ENCODE results near the gene GADL1.

The GADL1 gene

GRCh38 chr3:30719536-30719935 lies 174.9 kb downstream of the GADL1 start:
- DNase-seq, result no peak

GRCh38 chr3:30713885-30714503 lies 180.5 kb downstream of the GADL1 start:
- no peak for DNase-seq

- no peak for DNase-seq
Measured at GRCh38 chr3:30712991-30713390, 181.5 kb downstream of the GADL1 start.

GRCh38 chr3:30711867-30712266 lies 182.6 kb downstream of the GADL1 start:
- DNase-seq, result no peak

GRCh38 chr3:30711151-30711550 lies 183.3 kb downstream of the GADL1 start:
- DNase-seq, result no peak

GRCh38 chr3:30710017-30710416 lies 184.4 kb downstream of the GADL1 start:
- DNase-seq, result no peak

GRCh38 chr3:30708472-30708871 lies 186.0 kb downstream of the GADL1 start:
- DNase-seq, result no peak

GRCh38 chr3:30707825-30708224 lies 186.6 kb downstream of the GADL1 start:
- DNase-seq, result no peak

- no peak for DNase-seq
Measured at GRCh38 chr3:30704931-30705890, 189.2 kb downstream of the GADL1 start.

- DNase-seq, result no peak
Measured at GRCh38 chr3:30702828-30703397, 191.5 kb downstream of the GADL1 start.

GRCh38 chr3:30702038-30702827 lies 192.2 kb downstream of the GADL1 start:
- no peak for DNase-seq

GRCh38 chr3:30700702-30701321 lies 193.6 kb downstream of the GADL1 start:
- DNase-seq, result no peak

GRCh38 chr3:30699927-30700326 lies 194.5 kb downstream of the GADL1 start:
- DNase-seq, result no peak

GRCh38 chr3:30698549-30698948 lies 195.9 kb downstream of the GADL1 start:
- DNase-seq, result no peak

GRCh38 chr3:30696896-30697295 lies 197.6 kb downstream of the GADL1 start:
- DNase-seq, result no peak

- no peak for DNase-seq
Measured at GRCh38 chr3:30696403-30696819, 198.1 kb downstream of the GADL1 start.

- no peak for DNase-seq
Measured at GRCh38 chr3:30695302-30696061, 199.0 kb downstream of the GADL1 start.

- no peak for DNase-seq
Measured at GRCh38 chr3:30694668-30695067, 199.8 kb downstream of the GADL1 start.

- no peak for DNase-seq
Measured at GRCh38 chr3:30694148-30694547, 200.3 kb downstream of the GADL1 start.

- DNase-seq, result no peak
Measured at GRCh38 chr3:30693470-30694120, 200.9 kb downstream of the GADL1 start.

- no peak for DNase-seq
Measured at GRCh38 chr3:30692498-30693130, 201.8 kb downstream of the GADL1 start.
